HepG2 (cell line): ENCODE results near the gene AMZ1. TPM values are rescaled to one million over a fixed set of nuclear protein-coding genes. Genes with fewer than 3 reads are reported as not detected.

Experiments used
- ATAC-seq: fragments of 200-7000 bp; cut with Tn5 transposase; 3 replicates; pipeline ENCODE4 v1.9.1; 2020; ENCODE audit warnings: mild to moderate bottlenecking, moderate library complexity
- BruUV-seq: library from RNA; stranded (reverse); fragments of 400-500 nt; replicated peaks from 2 replicates; lab custom pipeline; 2021; lab: Mats Ljungman, UMichigan
- CTCF ChIA-PET: fragments of 300-600 bp; formaldehyde crosslinking; extraction: SDS; loops from one replicate; lab custom pipeline; 2021; ENCODE audit warnings: low total read pairs, inconsistent platforms, low intra/inter-chr PET ratio; lab: Yijun Ruan, JAX
- POLR2A ChIA-PET: fragments of 350-600 bp; sonication (Branson Sonifier 250); formaldehyde crosslinking; loops from one replicate; lab custom pipeline; 2020; ENCODE audit warnings: antibody characterized with exemption, inconsistent platforms; lab: Yijun Ruan, JAX
- DNase-seq: peaks from one replicate; pipeline ENCODE4 v3.0.0-alpha.2; 2015; ENCODE audit warnings: low spot score
- FAIRE-seq: peaks from 3 replicates; lab custom pipeline; 2011; peaks lifted over from hg19 to GRCh38; lab: Jason Lieb, UNC
- H2AFZ ChIP-seq: one replicate; pipeline ENCODE4 v1.6.1; 2011; ENCODE audit warnings: low read length, inconsistent platforms
- H3K27ac ChIP-seq: fragments of 300-600 bp; 3 replicates; pipeline ENCODE4 v1.8.0; 2011; ENCODE audit warnings: mixed run types, mild to moderate bottlenecking, mixed read lengths, low read length, inconsistent platforms; ENCODE audit not compliant: insufficient read depth; ENCODE audit errors: extremely low read length
- H3K27me3 ChIP-seq, 2 experiments: fragments of 200-600 bp in 1 of 2; 2 replicates in 1 of 2; 3 replicates in 1 of 2; pipeline versions ENCODE4 v1.6.0 to v1.8.0; 2011; ENCODE audit warnings: low read length in 2 of 2, mild to moderate bottlenecking in 2 of 2, moderate library complexity in 2 of 2, inconsistent platforms in 1 of 2; ENCODE audit not compliant: insufficient read depth in 2 of 2, control insufficient read depth in 1 of 2
- H3K36me3 ChIP-seq, 2 experiments: fragments of 200-600 bp in 1 of 2; replicated peaks in 1 of 2; 2 replicates in 1 of 2; 3 replicates in 1 of 2; pipeline versions ENCODE4 v1.5.1 to v1.8.0; 2011; ENCODE audit warnings: low read length in 2 of 2, inconsistent platforms in 1 of 2; ENCODE audit not compliant: insufficient read depth in 2 of 2, control insufficient read depth in 1 of 2
- H3K4me1 ChIP-seq: 2 replicates; pipeline ENCODE4 v1.5.1; 2012; ENCODE audit warnings: low read length, inconsistent platforms; ENCODE audit not compliant: insufficient read depth
- H3K4me2 ChIP-seq: 2 replicates; pipeline ENCODE4 v1.6.0; 2011; ENCODE audit warnings: low read depth, low read length, inconsistent platforms
- H3K4me3 ChIP-seq, 3 experiments: fragments of 200-600 bp in 1 of 3; sonication (generic), shearing (Covaris generic) in 1 of 3; replicated peaks in 1 of 3; 2 replicates each; pipeline ENCODE4 v1.5.1; 2011 to 2016; ENCODE audit warnings: low read length in 3 of 3, inconsistent platforms in 2 of 3, low read depth in 2 of 3, mild to moderate bottlenecking in 2 of 3, control low read depth in 1 of 3, mixed read lengths in 1 of 3; ENCODE audit not compliant: insufficient read depth in 1 of 3
- H3K79me2 ChIP-seq: one replicate; pipeline ENCODE4 v1.6.1; 2011; ENCODE audit warnings: low read length, inconsistent platforms; ENCODE audit not compliant: insufficient read depth
- H3K9ac ChIP-seq: 2 replicates; pipeline ENCODE4 v1.6.0; 2011; ENCODE audit warnings: mild to moderate bottlenecking, low read depth, low read length, inconsistent platforms; ENCODE audit not compliant: insufficient read depth
- H3K9me3 ChIP-seq: 2 replicates; pipeline ENCODE4 v1.5.1; 2012; ENCODE audit warnings: mild to moderate bottlenecking, low read length
- H4K20me1 ChIP-seq: 2 replicates; pipeline ENCODE4 v1.6.0; 2011; ENCODE audit warnings: inconsistent platforms, mild to moderate bottlenecking, low read length, moderate library complexity; ENCODE audit not compliant: insufficient read depth
- CEBPB ChIP-seq: IDR thresholded peaks from 2 replicates; pipeline ENCODE4 v1.6.1; 2011; ENCODE audit warnings: low read depth, low read length, improper control_type of control experiment, borderline replicate concordance
- CEBPG ChIP-seq: IDR thresholded peaks from 2 replicates; pipeline ENCODE4 v1.6.1; 2016
- CHCHD3 ChIP-seq: sonication (generic); formaldehyde crosslinking; IDR thresholded peaks from 2 replicates; pipeline ENCODE4 v1.8.0; 2022; ENCODE audit warnings: mild to moderate bottlenecking, missing genetic modification reagents, moderate library complexity
- FOSL2 ChIP-seq: sonication (generic); formaldehyde crosslinking; IDR thresholded peaks from 2 replicates; pipeline ENCODE4 v1.4.0; 2020; ENCODE audit warnings: missing genetic modification reagents
- FOXA3 ChIP-seq: IDR thresholded peaks from 2 replicates; pipeline ENCODE4 v1.6.1; 2016; ENCODE audit warnings: missing genetic modification reagents, missing compliant biosample characterization
- FOXK1 ChIP-seq: sonication (generic); formaldehyde crosslinking; IDR thresholded peaks from 2 replicates; pipeline ENCODE4 v1.4.0; 2020; ENCODE audit warnings: low read depth, missing genetic modification reagents, borderline replicate concordance
- NR2C2 ChIP-seq: sonication (generic); formaldehyde crosslinking; IDR thresholded peaks from 2 replicates; pipeline ENCODE4 v1.4.0; 2020; ENCODE audit warnings: missing genetic modification reagents, mild to moderate bottlenecking, moderate library complexity, borderline replicate concordance
- NR2F6 ChIP-seq, 2 experiments: IDR thresholded peaks; 2 replicates each; pipeline ENCODE4 v1.6.1; 2016; ENCODE audit warnings: antibody characterized with exemption in 1 of 2, mild to moderate bottlenecking in 1 of 2
- RBM22 ChIP-seq: fragments of 200-400 bp; formaldehyde crosslinking; optimal IDR thresholded peaks from 2 replicates; pipeline ENCODE3; 2017; ENCODE audit warnings: mild to moderate bottlenecking, low read length, moderate library complexity
- SALL1 ChIP-seq: sonication (generic); formaldehyde crosslinking; IDR thresholded peaks from 2 replicates; pipeline ENCODE4 v1.8.0; 2022; ENCODE audit warnings: mild to moderate bottlenecking, missing genetic modification reagents
- TFDP1 ChIP-seq: IDR thresholded peaks from 2 replicates; pipeline ENCODE4 v1.6.1; 2016; ENCODE audit warnings: missing compliant biosample characterization, missing genetic modification reagents, borderline replicate concordance
- ZNF12 ChIP-seq: sonication (generic); formaldehyde crosslinking; IDR thresholded peaks from 2 replicates; pipeline ENCODE4 v1.5.0; 2020; ENCODE audit warnings: missing genetic modification reagents
- ZNF674 ChIP-seq: sonication (generic); formaldehyde crosslinking; IDR thresholded peaks from 2 replicates; pipeline ENCODE4 v1.5.0; 2020; ENCODE audit warnings: low read depth, mild to moderate bottlenecking, missing genetic modification reagents
- ZNF776 ChIP-seq: sonication (generic); formaldehyde crosslinking; IDR thresholded peaks from 2 replicates; pipeline ENCODE4 v1.4.0; 2020; ENCODE audit warnings: mild to moderate bottlenecking, missing genetic modification reagents
- ZNF777 ChIP-seq: sonication (generic); formaldehyde crosslinking; IDR thresholded peaks from 2 replicates; pipeline ENCODE4 v1.4.0; 2020; ENCODE audit warnings: missing genetic modification reagents
- WGBS: methylation state at CpG from one replicate; pipeline ENCODE4 v1.1.6; 2017; ENCODE audit warnings: low lambda C conversion rate; 5-methylcytosine and 5-hydroxymethylcytosine counted together
- in situ Hi-C: cut with HindIII; loops from 2 replicates; pipeline ENCODE4 v1.10.0; 2017; ENCODE audit warnings: low pct_unique_long_range_greater_than_20kb; ENCODE audit not compliant: extremely low pct_ligation_motif_present
- intact Hi-C: fragments of 100-400 bp; cut with micrococcal nuclease; formaldehyde crosslinking; loops from one replicate; pipeline ENCODE4 v1.10.0; 2022; ENCODE audit not compliant: unreplicated experiment
- polyA plus RNA-seq, 8 experiments: library from polyadenylated mRNA; depleted of rRNA in 3 of 8; stranded (reverse) in 7 of 8; unstranded in 1 of 8; fragments of >200 nt; fragmentation: Illumina TruSeq in 4 of 8; extraction: Trizol in 4 of 8; gene quantifications; 2 replicates each; pipeline versions ENCODE4 v1.2.1 to v1.2.3, GENCODE V29; 2011 to 2016; ENCODE audit warnings: low read depth in 4 of 8, missing spikeins in 1 of 8, mixed read lengths in 1 of 8; ENCODE audit not compliant: insufficient read depth in 1 of 8
- total RNA-seq, 5 experiments: library from RNA; depleted of rRNA; stranded (reverse); fragments of >200 nt; fragmentation: Illumina TruSeq; extraction: Trizol; gene quantifications; 2 replicates each; pipeline ENCODE4 v1.2.3, GENCODE V29; 2016; ENCODE audit warnings: low read depth in 1 of 5
- TF ChIP-seq, protein P1 (sequence below): sonication (generic); formaldehyde crosslinking; IDR thresholded peaks from 2 replicates; pipeline ENCODE4 v1.5.1; 2020; ENCODE audit warnings: mild to moderate bottlenecking, missing genetic modification reagents, moderate library complexity
- TF ChIP-seq, protein P2 (sequence below): sonication (generic); formaldehyde crosslinking; IDR thresholded peaks from 2 replicates; pipeline ENCODE4 v1.5.0; 2020; ENCODE audit warnings: mild to moderate bottlenecking, missing genetic modification reagents, moderate library complexity

AMZ1 gene
- total and polyA plus RNA-seq, 2 of the 13 experiments (the other 11 are each of a cell fraction or from before 2014, with no cell fraction given) = 0.03 TPM; not detected in 1

DNA sequence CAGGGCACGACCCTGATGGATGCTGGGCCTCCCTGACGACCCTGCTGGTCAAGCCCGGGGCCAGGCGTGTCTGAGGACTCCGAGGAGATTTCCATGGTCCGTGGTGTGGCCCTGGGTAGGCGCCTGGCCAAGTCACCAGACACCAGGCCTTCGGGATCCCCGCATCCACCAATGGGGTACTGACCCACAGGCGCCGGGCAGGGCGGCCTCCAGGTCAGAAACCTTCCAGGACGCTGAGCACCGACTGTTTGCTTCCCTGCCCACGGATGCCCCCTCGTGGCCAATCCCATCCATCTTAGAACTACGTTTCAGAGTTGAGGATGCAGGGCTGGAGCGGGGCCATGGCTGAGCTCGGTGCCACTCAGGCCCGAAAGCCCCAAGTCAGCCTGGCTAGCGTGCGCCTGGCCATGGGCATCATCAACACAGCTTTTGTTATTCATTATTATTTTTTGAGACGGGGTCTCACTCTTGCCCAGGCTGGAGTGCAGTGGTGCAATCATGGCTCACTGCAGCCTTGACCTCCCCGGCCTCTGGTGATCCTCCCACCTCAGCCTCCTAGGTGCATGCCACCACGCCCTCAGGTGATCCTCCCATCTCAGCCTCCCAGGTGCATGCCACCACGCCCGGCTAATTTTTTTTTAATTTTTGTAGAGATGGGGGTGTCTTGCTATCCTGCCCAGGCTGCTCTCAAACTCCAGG, 7.1 kb upstream of the AMZ1 start:
- in situ Hi-C loops = no loop called here
- Histone ChIP-seq H3K79me2 (no peaks in the 10 kb centered on the region), H3K9ac (no peak overlapping the region), H3K27me3 (peaks cover 5 to 49% of the 10 kb centered on the region in 2 experiments; a peak in 4 of 5 replicates), H2AFZ (no peak overlapping the region), H3K4me2 (peak overlapping the region; percentile 29; the same call in 1 of the 2 replicates), H3K36me3 (no peaks in the 10 kb centered on the region), H4K20me1 (no peaks in the 10 kb centered on the region), H3K4me3 (no peak overlapping the region), H3K27ac (no peak overlapping the region), H3K9me3 (no peaks in the 10 kb centered on the region), H3K4me1 (peaks cover 15% of the 10 kb centered on the region)
- ChIA-PET POLR2A (interaction anchor here (1.1 kb wide), 1 partner anchor 72 kb away, joined by 3 read pairs; no protein-coding TSS in a partner anchor), CTCF (interaction anchor here (0.6 to 1.5 kb wide), 6 partner anchors 9 to 230 kb away, joined by 3 to 7 read pairs (median 3); no protein-coding TSS in a partner anchor)
- ATAC-seq (peak; percentile 78), DNase-seq (peak; percentile 55), FAIRE-seq (peak; percentile 44)
- WGBS = 12% methylated on average over 10 of the region's 27 CpGs
- BruUV-seq = no TSS peak
- intact Hi-C loops = loop anchor here (1.0 to 5.0 kb wide), 2 partner anchors 114 to 229 kb away; no protein-coding TSS in a partner anchor
- TF ChIP-seq NR2F6 (IDR thresholded peaks at IDR 0.05) = no peak
- peak; percentile 40; the same call in 1 of the 2 replicates for TF ChIP-seq NR2F6 (CRISPR knock-in tag; IDR thresholded peaks at IDR 0.05)
- TF ChIP-seq ZNF12 = peak; percentile 28; the same call in 1 of the 2 replicates
- TF ChIP-seq TFDP1 (CRISPR knock-in tag) = no peak
- no peak for TF ChIP-seq CHCHD3
- no peak for TF ChIP-seq NR2C2 (CRISPR knock-in tag)
- TF ChIP-seq, protein P1, sequence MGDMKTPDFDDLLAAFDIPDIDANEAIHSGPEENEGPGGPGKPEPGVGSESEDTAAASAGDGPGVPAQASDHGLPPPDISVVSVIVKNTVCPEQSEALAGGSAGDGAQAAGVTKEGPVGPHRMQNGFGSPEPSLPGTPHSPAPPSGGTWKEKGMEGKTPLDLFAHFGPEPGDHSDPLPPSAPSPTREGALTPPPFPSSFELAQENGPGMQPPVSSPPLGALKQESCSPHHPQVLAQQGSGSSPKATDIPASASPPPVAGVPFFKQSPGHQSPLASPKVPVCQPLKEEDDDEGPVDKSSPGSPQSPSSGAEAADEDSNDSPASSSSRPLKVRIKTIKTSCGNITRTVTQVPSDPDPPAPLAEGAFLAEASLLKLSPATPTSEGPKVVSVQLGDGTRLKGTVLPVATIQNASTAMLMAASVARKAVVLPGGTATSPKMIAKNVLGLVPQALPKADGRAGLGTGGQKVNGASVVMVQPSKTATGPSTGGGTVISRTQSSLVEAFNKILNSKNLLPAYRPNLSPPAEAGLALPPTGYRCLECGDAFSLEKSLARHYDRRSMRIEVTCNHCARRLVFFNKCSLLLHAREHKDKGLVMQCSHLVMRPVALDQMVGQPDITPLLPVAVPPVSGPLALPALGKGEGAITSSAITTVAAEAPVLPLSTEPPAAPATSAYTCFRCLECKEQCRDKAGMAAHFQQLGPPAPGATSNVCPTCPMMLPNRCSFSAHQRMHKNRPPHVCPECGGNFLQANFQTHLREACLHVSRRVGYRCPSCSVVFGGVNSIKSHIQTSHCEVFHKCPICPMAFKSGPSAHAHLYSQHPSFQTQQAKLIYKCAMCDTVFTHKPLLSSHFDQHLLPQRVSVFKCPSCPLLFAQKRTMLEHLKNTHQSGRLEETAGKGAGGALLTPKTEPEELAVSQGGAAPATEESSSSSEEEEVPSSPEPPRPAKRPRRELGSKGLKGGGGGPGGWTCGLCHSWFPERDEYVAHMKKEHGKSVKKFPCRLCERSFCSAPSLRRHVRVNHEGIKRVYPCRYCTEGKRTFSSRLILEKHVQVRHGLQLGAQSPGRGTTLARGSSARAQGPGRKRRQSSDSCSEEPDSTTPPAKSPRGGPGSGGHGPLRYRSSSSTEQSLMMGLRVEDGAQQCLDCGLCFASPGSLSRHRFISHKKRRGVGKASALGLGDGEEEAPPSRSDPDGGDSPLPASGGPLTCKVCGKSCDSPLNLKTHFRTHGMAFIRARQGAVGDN (CRISPR knock-in tag) = peak; percentile 33; the same call in 1 of the 2 replicates
- no peak for TF ChIP-seq RBM22
- no peak for TF ChIP-seq CEBPB
- TF ChIP-seq, protein P2, sequence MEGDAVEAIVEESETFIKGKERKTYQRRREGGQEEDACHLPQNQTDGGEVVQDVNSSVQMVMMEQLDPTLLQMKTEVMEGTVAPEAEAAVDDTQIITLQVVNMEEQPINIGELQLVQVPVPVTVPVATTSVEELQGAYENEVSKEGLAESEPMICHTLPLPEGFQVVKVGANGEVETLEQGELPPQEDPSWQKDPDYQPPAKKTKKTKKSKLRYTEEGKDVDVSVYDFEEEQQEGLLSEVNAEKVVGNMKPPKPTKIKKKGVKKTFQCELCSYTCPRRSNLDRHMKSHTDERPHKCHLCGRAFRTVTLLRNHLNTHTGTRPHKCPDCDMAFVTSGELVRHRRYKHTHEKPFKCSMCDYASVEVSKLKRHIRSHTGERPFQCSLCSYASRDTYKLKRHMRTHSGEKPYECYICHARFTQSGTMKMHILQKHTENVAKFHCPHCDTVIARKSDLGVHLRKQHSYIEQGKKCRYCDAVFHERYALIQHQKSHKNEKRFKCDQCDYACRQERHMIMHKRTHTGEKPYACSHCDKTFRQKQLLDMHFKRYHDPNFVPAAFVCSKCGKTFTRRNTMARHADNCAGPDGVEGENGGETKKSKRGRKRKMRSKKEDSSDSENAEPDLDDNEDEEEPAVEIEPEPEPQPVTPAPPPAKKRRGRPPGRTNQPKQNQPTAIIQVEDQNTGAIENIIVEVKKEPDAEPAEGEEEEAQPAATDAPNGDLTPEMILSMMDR (CRISPR knock-in tag) = peak; percentile 94
- TF ChIP-seq ZNF777 (CRISPR knock-in tag) = 0 out of 2 replicates have a peak, but pooled peaks have one; percentile 38
- no peak for TF ChIP-seq CEBPG
- no peak for TF ChIP-seq ZNF674 (CRISPR knock-in tag)
- TF ChIP-seq ZNF776 (CRISPR knock-in tag) = peak; percentile 75; the same call in 1 of the 2 replicates
- no peak for TF ChIP-seq FOXK1 (CRISPR knock-in tag)
- 0 out of 2 replicates have a peak, but pooled peaks have one; percentile 12 for TF ChIP-seq FOXA3 (CRISPR knock-in tag)
- peak; percentile 37; the same call in 1 of the 2 replicates for TF ChIP-seq SALL1 (CRISPR knock-in tag)
- TF ChIP-seq FOSL2 (CRISPR knock-in tag) = peak; percentile 32; the same call in 1 of the 2 replicates
